Measurements from ENCODE around the gene ZNF664.

ZNF664 gene

GRCh38 chr12:123998991-123999359, 26.0 kb downstream of the ZNF664 start:
- TF ChIP-seq CTCF (IDR thresholded peaks at IDR 0.05; ENCODE audit: borderline replicate concordance, control extremely low read depth, extremely low read depth, insufficient read depth, missing control alignments): no peak
- DNase-seq (ENCODE audit: low spot score): no peak
- in situ Hi-C loops (cut with MboI; ENCODE audit: low sequenced_read_pairs, unreplicated experiment): no loop called here

- in situ Hi-C loops (cut with MboI; ENCODE audit: low sequenced_read_pairs, unreplicated experiment): no loop called here
- no peak for TF ChIP-seq CTCF (IDR thresholded peaks at IDR 0.05; ENCODE audit: borderline replicate concordance, control extremely low read depth, extremely low read depth, insufficient read depth, missing control alignments)
- no peak for DNase-seq (ENCODE audit: low spot score)
Measured at GRCh38 chr12:124000111-124000510, 27.1 kb downstream of the ZNF664 start.

- in situ Hi-C loops (cut with MboI; ENCODE audit: low sequenced_read_pairs, unreplicated experiment): no loop called here
- no peak for DNase-seq (ENCODE audit: low spot score)
Measured at GRCh38 chr12:124001343-124001742, 28.3 kb downstream of the ZNF664 start.

GRCh38 chr12:124002021-124002644, 29.1 kb downstream of the ZNF664 start:
- no peak for DNase-seq (ENCODE audit: low spot score)
- no peak for TF ChIP-seq CTCF (IDR thresholded peaks at IDR 0.05; ENCODE audit: borderline replicate concordance, control extremely low read depth, extremely low read depth, insufficient read depth, missing control alignments)
- in situ Hi-C loops (cut with MboI; ENCODE audit: low sequenced_read_pairs, unreplicated experiment): no loop called here

More at GRCh38 chr12:124001343-124001742, 28.3 kb downstream of the ZNF664 start:
- TF ChIP-seq CTCF (IDR thresholded peaks at IDR 0.05; ENCODE audit: borderline replicate concordance, control extremely low read depth, extremely low read depth, insufficient read depth, missing control alignments): no peak

GRCh38 chr12:124002654-124003053, 29.6 kb downstream of the ZNF664 start:
- TF ChIP-seq CTCF (IDR thresholded peaks at IDR 0.05; ENCODE audit: borderline replicate concordance, control extremely low read depth, extremely low read depth, insufficient read depth, missing control alignments): no peak
- DNase-seq (ENCODE audit: low spot score): no peak
- in situ Hi-C loops (cut with MboI; ENCODE audit: low sequenced_read_pairs, unreplicated experiment): no loop called here

GRCh38 chr12:124004233-124004875, 31.3 kb downstream of the ZNF664 start:
- no peak for TF ChIP-seq CTCF (IDR thresholded peaks at IDR 0.05; ENCODE audit: borderline replicate concordance, control extremely low read depth, extremely low read depth, insufficient read depth, missing control alignments)
- no peak for DNase-seq (ENCODE audit: low spot score)
- in situ Hi-C loops (cut with MboI; ENCODE audit: low sequenced_read_pairs, unreplicated experiment): no loop called here

Data from GM13976 (cell line).